GM21717 (cell line): ENCODE data around the gene RNF141.
A peak's percentile ranks its signal among the peaks of the same experiment; 100 is the strongest.

Source experiments
- ATAC-seq: cut with Tn5 transposase; IDR thresholded peaks from one replicate; pipeline ENCODE4 v1.9.1; 2021; ENCODE audit warnings: mild to moderate bottlenecking, moderate library complexity; ENCODE audit not compliant: unreplicated experiment

The RNF141 gene

DNA sequence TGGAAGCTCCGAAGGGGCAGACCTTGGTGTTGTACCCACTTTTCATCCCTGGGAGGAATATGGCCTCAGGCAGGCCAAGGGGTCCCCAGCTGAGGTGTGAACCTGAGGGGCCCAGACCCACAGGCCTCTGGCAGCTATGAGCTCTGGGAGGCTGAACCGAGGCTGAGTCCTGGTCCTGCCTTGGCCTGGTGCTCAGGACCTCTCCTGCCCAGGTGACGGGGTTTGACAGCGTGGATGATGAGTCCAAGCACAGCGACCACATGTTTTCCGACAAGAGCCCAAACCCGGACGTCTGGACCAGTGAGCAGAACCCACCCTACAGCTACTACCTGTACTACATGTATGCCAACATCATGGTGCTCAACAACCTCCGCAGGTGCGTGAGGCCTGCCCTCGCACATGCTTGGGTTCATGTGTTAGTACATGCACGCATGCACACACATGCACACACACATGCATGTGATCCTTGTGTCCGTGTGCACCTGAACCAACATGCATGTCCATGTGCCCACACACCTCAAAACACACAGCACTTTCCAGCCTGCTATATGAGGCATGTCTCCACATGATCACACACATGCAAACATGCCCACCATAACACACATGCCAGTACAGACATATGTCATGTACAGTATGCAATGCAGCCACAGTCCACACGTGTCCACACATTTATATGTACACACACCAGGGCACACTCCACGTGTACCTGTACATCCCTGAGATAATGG, 40.9 kb downstream of the RNF141 start:
- ATAC-seq = no peak

DNA sequence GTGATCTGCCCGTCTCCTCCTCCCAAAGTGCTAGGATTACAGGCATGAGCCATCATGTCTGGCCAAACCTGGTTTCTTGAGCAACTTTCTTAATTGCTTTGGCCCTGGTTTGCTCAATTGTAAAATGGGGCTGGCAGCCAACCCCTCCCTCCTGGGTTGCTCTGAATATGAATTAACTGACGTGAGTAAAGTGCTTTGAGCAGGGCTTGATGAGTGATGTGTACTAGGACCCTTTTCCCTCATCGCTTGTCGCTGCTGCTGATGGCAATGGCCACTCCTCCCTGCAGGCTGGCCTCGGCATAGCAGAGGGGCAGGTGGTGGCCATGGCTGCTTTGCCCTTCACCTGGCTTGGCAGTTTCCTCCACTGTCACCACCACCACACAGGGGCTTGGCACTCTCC, 41.5 kb downstream of the RNF141 start:
- no peak for ATAC-seq

DNA sequence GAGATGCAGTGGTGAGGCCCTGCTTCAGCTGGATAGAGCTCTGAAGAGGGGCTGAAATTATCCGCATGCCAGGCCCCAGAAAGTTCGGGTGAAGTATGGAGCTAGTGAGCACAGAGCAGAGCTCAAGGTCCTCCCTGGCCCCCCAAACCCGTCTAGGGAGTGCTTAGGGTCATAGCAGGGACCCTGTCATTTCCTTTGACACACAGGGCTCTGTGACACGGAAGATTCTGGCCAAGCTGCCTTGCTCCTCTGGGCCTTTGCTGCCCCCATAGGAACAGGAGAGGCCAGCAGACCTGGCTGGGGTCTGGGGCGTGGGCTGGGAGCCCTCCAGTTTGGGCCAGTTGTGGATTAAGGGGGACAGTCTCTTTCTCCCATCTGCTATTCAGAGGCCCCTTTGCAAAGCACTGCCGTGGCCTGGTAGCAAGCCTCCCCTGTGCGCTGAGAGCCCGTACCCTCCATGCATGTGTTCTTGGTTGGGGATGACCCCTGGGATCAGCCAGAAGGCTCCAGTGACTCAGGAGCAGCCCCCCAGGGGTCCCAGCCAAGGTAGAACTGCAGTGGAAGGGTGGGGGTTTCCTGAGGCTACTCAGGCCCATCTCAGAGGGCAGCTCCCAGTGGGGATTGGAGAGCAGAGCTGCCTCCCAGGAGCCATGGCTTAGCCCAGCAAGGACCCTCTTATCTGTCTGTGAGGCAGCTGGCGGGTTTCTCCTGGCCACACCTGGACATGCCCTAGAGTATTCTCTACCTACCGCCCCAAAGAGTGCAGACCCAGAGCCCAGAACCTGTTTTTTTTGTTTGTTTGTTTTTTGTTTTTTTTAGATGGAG, 42.3 kb downstream of the RNF141 start:
- no peak for ATAC-seq

DNA sequence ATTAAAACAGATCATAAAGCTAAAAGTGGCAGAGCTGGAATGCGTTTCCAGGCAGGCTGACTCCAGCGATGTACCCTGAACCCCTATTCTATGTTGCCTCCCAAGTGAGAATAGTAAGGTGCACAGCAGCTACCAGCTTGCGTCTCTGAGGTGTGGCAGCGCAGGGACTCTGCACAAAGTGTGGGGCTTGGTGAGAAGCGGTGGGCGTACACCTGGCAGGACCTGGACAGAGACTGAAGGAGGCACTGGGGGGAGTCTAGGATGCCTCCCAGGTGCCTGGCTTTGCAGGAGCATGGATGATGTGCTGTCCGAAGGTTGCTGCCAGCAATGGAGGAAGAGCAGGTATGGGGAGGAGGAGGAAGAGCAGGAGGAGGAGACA, 43.0 kb downstream of the RNF141 start:
- no peak for ATAC-seq

DNA sequence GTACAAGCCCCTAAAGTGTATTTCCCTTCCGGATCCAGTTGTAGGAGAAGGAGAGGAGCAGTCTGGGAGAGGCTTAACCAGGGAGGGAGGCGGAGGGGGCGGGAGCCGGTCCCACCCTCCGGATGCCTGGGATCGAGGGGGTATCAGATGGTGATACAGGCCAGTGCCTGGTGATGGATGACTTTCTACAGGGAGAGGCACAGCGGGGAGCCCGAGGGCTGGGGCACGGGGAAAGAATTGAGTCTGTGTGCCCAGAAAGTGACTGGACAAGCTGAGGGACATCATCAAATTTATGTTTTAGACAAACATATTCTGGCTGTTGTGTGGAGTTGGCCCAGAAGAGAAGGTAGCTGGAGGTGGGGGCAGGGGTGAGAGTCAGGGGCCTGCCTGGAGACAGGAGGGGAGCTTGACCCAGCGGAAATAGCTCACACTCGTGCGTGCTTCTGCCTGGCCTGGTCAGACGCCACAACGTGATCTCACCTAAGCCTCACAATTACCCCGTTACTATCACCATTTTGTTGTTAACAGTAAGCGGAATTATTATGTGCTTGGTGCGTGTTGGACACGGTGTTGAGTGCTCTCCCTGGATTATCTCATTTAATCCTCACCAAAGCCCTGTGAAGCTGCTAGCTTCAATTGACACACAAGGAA, 43.5 kb downstream of the RNF141 start:
- ATAC-seq = no peak

DNA sequence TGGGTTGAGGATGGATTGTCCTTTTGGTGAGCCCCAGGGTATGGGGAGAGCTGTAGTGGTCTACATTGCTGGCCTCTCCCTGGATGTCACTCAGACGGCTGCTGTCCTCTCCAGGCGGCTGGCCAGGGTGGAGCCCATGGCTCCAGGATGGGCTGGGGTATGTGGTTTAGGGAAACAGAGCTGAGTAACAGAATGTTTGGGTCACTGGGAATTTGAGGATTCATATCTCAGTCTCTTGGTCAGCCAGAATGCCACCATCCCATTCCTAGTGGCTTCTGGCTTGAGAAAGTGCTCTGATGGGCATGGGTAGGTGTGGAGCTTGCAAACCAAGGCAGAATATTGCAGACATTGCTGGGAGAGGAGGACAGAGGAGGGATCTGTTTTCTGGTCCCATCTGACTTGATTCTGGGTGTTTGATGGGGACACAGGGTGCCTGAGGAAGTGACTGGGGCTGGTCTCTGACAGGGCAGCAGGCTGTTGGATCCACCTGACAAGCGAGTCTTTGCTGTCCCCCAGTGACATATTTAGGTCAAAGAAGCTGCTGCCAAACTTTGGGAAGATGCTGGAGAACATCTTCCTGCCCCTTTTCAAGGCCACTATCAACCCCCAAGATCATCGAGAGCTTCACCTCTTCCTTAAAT, 44.6 kb downstream of the RNF141 start:
- no peak for ATAC-seq

DNA sequence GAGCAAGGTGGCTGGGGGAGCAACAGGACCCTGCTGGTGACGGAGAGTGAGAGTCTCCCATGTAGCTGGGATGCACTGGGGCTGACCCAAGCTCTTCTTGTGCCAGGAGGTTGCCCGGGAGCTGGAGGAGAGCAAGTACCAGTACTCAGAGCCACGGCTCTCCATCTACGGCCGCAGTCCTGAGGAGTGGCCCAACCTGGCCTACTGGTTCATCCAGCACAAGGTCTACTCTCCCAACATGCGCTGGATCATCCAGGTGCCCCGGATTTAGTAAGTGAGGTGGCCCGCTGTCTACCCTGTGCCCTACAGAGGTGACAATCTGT, 45.6 kb downstream of the RNF141 start:
- ATAC-seq = no peak

DNA sequence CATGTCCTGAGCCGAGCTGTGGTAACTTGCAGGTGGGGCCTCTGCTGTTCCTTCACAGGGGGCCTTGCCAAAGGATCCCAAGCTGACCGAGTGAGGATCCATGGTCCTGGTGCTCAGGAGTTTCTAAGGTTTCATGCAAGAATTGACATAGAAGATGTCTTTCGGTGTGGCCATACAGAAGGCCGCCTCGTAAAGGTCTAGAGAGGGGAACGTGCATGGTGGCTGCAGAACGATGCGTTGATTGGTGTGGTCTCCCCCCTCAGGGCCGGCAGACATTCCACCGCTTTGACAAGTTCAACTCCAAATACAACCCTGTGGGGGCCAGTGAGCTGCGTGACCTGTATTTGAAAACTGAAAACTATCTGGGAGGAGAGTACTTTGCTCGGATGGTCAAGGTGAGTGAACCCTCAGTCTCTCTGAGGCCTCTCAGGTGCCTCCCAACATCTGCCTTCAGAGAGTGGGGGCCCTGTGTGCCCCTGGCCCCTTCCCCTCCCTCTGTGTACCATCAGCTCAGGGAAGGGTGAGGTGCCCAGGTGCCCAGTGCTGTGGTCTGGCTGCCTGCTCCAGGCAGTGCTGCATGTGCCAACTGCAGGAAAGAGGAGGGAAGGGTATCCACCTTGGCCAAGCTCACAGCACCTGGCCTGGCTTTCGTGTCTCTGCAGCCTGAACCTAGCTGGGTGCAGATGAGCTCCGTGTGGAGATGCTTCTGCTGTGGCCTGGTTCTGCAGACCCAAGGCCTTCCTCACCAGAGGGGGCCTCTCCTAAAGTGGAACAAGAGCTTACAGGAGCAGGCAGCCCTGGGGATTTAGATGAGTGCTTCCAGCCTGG, 46.1 kb downstream of the RNF141 start:
- no peak for ATAC-seq

DNA sequence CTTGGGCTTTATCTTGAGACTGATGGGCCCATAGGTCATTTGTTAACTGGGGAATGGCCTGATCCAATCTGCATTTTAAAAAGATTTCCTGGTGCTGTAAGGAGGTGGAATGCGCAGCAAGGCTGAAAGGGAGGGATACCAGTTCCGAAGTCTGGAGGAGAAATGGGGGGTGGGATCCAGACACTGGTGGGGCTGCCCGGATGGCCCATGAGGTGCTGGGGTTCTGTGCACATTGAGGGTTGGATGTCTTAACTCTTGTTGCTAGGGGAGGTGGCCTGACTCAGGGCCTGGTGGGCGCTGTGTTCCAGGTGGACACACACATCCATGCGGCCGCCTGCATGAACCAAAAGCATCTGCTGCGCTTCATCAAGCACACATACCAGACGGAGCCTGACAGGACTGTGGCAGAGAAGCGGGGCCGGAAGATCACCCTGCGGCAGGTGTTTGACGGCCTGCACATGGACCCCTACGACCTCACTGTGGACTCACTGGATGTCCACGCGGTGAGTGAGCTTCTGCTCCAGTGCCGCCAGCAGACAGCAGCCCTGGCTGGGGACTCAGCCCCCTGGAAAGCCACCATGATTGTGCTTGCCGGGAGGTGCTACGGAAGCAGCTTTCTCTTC, 47.8 kb downstream of the RNF141 start:
- ATAC-seq = no peak

DNA sequence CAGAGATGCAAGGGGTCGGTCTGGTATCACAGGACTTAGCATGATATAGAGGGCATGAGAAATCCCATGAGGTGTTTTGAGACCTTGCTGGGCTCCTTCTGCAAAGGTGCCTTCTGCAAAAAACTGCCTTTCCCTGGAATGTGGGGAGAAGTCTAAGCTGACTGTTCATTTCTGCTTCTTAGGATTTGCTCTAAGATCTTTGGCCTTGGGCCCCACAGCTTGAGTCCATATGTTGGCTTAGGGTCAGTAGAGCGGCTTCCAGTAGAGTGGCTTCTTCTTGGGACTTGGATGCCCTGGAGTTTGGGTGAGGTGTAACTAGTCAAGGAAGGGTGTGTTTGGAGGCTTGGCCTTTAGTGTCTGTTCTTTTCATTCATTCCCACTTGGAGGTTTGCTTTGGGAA, 48.9 kb downstream of the RNF141 start:
- no peak for ATAC-seq

DNA sequence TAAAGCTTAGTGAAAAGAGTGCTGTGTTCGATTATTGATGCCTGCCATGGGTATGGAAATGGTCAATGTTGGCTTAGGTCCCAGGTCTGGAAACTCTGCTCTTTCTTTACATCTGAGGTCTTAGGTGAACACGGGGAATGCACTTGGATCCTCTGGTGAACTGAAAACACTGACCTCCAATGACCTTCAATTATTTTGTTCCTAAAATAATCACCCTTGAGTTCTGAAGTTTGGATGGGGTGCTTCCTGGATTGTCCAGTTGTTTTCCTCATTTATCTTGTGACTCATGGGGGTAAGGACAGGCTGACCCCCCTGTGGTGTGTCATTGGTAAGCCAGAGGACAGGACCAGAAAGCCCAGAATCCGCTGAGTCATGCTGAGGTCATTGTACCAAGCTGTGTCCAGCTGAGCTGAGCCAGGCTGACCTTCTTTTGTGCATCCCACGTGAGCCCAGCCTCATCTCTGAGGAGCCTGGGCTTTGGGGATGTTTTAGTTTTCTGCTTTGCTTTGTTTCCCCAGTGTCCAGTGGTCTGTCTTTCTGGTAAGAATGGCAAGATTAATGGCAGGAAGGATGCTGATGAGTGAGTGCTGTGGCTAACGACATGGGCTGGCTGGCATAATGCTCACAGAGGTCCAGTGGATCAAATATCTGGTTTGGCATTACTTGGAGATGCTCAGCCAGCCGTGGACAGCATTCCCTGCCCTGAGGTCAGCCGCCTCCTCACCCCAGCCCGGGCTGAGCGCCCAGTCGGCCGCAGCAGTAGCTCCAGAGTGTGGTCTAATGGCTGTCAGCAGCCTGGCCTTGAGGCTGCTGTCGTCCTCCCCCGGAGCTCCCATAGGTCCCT, 50.4 kb downstream of the RNF141 start:
- no peak for ATAC-seq

DNA sequence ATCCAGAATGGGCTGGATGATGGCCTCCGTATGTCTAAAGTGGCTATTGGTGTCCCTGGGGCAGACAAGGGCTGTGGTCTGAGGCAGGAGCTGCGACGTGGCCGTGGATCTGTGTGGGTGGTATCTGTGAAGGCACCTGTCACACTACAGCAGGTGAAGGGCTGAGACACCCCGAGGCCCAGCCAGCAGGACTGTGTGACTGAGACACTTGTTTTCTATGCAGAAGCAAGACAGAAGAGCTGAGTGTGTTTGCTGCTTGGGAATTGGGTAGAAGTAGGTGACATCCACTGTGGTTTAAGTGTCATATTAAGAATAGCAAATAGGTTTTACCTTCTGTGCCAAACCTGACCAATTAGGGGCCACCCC, 51.0 kb downstream of the RNF141 start:
- ATAC-seq = no peak

DNA sequence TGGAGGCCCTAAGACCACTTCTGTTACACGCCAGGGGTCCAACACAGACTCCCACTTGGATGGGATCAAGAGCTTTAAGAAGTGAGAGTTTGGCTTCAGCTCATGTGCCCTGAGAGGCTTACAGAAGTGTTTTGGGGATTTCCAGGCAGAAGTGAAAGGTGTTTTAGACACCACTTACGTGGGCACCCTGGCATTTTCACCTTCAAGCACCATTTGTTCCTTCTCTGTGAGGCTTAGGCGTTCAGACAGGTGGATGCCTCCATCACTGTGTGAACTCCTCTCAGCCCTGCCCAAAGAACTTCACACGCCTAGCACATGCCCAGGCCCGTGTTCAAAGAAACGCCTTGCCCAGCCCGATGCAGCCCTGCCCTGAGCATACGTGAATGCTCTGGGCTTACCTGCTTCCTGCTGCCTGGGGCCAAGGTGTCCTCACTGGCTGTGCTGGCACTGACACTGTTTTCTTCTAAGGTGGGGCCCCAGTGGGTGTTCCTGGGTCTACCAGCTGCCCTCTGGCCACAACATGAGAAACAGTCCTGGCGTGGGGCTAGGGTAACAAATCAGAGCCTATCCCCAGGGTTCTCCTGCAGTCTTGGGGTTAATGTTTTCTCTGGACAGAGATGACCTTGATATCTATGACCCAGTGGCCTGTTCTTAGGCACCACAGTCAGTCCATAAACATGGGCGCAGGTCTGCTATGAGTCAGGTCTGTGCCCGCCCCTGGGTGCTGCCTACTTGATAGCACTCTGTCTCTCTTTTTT, 51.9 kb downstream of the RNF141 start:
- ATAC-seq = peak; percentile 55

DNA sequence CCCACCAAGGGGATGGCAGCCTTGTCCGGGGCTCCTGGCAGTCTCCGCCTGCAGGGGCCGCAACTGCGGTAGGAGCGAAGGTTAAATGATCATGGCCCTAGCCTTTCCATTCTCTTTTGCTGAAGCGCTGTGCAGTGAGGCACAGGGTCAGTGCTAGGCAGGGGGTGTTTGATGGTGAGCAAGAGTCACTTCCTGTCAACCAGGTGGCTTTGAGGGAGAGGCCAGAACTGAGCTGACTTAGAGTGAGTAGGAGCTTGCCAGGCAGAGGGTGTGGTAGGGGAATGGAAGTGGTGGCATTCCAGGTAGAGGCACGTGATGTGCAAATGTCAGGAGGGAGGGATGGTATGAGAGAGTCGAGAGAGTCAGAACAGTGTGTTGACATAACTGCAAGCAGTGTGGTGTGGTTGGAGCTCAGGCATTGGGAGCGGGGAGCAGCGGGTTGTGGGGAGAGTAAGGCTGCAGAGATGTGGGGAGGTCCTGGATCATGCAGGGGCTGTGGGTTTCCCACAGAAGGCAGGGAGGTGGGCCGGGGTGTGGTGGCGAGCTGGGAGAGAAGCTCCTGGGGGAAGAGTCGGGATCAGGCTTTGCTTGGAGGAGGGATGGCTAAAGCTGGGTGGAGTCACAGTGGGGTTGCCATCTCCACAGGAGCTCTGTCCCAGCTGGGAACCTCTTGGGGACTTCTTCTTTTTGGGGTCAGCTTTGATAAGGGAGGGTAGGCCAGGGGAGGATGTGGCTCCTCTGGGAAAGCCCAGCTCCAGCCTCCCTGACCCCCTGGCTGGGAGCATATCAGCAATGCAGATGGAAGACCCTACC, 52.7 kb downstream of the RNF141 start:
- ATAC-seq = peak; percentile 6

DNA sequence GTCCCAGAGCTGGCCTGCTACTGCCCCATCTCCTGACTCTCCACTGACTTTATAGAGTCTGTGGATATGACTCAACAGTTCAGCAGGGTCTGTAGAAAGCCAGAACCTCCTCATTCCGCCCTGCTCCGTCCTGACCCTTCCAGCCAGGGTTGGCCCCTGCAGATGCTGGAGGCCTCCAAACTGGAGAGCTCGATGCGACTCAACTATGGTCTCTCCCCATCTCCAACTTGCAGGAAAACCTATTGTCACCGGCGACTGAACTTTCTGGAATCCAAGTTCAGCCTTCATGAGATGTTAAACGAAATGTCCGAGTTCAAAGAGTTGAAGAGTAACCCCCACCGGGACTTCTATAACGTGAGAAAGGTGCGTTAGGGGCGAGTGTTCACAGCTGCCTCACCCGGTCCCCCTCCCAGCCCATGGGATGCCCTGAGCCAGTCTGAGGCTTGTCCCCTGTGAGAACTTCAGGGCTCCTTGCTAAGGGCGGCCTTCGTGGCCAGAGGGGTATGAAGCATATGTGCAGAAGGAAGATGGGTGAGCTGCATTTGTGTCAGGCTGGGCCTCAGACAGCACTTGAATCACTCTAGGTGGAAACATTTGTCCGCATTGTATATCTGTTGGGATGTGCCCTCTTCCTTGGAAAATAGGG, 53.9 kb downstream of the RNF141 start:
- ATAC-seq = no peak

DNA sequence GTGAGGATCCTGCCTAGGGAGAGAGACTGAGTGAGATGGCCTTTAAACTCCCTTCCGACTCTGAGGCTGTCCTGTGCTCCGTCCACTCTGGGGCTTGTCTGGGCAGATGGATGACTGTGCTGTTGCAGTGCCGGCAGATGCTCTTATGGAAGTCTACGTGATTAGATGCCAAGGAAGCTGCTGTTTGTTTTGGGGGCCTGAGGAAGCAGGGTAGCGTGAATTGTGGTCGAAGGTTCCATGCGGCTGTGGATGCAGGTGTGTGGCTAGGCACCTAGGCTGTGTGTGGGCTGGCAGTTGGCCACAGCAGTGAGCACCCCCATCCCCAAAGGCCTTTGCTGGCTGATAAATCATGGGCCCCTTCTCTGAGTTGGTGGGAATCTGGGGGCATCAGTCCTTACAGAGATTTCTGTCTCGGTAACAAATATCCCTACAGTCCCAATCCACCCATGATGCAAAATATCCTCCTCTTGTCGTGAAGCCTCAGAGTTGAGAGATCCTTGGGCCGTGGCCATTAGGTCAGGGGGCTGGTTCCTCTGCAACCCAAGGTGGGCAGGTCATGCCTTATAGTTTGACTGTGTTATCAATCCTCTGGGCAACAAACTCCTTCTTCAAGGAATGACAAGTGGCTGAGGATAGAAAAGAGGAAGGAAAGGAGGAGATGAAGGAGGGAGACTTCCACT, 54.7 kb downstream of the RNF141 start:
- no peak for ATAC-seq

DNA sequence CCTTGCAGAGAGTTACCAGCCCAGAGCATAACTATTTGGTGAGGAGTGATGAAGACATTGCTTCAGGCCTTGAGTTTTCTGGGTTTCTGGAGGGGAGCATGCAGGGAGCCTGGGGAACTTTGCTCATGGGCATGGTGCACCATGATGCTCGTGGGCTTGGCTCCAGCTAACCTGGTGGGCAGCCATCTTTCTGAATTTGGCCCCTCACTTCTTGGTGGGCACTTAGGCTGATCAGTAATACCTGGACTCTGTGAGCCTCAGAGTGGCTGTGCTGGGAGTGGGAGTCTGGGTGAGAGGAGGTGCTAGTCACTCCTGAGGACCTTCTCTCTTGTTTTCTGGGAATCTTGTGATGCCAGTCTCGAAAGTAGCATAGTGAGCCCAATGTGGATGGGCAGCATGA, 55.3 kb downstream of the RNF141 start:
- no peak for ATAC-seq
